Middle frontal gyrus (tissue), 1 donor: Measurements from ENCODE around the gene LRRC37A2.
"Not testable (repeated sequence)": the region's sequence is repeated elsewhere in the genome, so short reads cannot be mapped to it uniquely, and the experiment has no call there.

Source experiments
- DNase-seq: peaks from one replicate; pipeline ENCODE4 v3.0.0-alpha.2; 2015; ENCODE audit warnings: low spot score; ENCODE audit errors: extremely low spot score

LRRC37A2 gene

DNA sequence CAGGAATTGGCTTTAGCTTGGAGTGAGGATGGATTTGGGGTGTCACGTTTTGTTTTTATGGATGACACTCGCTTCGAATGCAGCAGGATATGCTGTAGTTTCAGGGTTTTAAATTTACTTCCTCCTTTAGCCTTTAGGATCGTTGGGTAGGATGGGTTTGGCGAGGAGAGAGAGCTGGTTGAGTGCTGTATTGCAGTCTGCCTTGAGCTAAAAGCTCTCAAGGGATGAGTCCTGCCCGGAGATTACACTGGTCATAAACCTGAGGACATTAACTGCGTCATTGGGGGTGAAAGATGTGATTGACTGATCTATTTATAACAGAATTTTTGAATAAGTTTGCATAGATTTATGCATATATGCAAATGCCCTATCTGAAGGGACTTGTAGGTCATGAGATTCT is 79.1 kb downstream of the LRRC37A2 start:
- not testable (repeated sequence) for DNase-seq

- not testable (repeated sequence) for DNase-seq
These were observed 86.2 kb downstream of the LRRC37A2 start for GRCh38 chr17:46598344-46598931.

- DNase-seq: not testable (repeated sequence)
These were observed 88.5 kb downstream of the LRRC37A2 start for GRCh38 chr17:46600767-46601166.

GRCh38 chr17:46603125-46603524 is 90.9 kb downstream of the LRRC37A2 start:
- not testable (repeated sequence) for DNase-seq
